Endothelial cell (in vitro differentiated cells): ENCODE results near the gene C2. TPM values are rescaled to one million over a fixed set of nuclear protein-coding genes. Genes with fewer than 3 reads are reported as not detected.
A peak's percentile ranks its signal among the peaks of the same experiment; 100 is the strongest.

ENCODE experiments used
- DNase-seq: peaks from one replicate; pipeline ENCODE4 v3.0.0; 2021; ENCODE audit warnings: low spot score
- H3K27ac Mint-ChIP-seq: one replicate; pipeline ENCODE4 v1.8.0; 2021; ENCODE audit warnings: mixed read lengths, inconsistent platforms; ENCODE audit not compliant: unreplicated experiment
- H3K27me3 Mint-ChIP-seq: one replicate; pipeline ENCODE4 v1.8.0; 2021; ENCODE audit warnings: mild to moderate bottlenecking, moderate library complexity, mixed read lengths, inconsistent platforms; ENCODE audit not compliant: unreplicated experiment
- H3K36me3 Mint-ChIP-seq: one replicate; pipeline ENCODE4 v1.8.0; 2021; ENCODE audit warnings: mild to moderate bottlenecking, low read depth, mixed read lengths, inconsistent platforms; ENCODE audit not compliant: unreplicated experiment
- H3K4me1 Mint-ChIP-seq: one replicate; pipeline ENCODE4 v1.8.0; 2021; ENCODE audit warnings: mild to moderate bottlenecking, mixed read lengths, inconsistent platforms; ENCODE audit not compliant: unreplicated experiment
- H3K4me3 Mint-ChIP-seq: one replicate; pipeline ENCODE4 v1.8.0; 2021; ENCODE audit warnings: mild to moderate bottlenecking, mixed read lengths, inconsistent platforms; ENCODE audit not compliant: unreplicated experiment
- H3K9me3 Mint-ChIP-seq: one replicate; pipeline ENCODE4 v1.8.0; 2021; ENCODE audit warnings: mixed read lengths, inconsistent platforms; ENCODE audit not compliant: unreplicated experiment
- total RNA-seq: library from RNA; stranded (reverse); fragmentation: NEBNext Ultra II Directional; extraction: Animal tissue kit (Norgen Biotek cat#: 25700); gene quantifications from one replicate; pipeline ENCODE4 v1.2.1, GENCODE V29; 2021; ENCODE audit not compliant: unreplicated experiment
- TF ChIP-seq, protein P1 (sequence below): fragments of 200-600 bp; sonication (generic); IDR thresholded peaks from one replicate; pipeline ENCODE4 v1.5.0; 2021; ENCODE audit warnings: antibody characterized with exemption; ENCODE audit not compliant: unreplicated experiment

Gene C2
- total RNA-seq, 1 donor from 2014 or later: 0.82 TPM

DNA sequence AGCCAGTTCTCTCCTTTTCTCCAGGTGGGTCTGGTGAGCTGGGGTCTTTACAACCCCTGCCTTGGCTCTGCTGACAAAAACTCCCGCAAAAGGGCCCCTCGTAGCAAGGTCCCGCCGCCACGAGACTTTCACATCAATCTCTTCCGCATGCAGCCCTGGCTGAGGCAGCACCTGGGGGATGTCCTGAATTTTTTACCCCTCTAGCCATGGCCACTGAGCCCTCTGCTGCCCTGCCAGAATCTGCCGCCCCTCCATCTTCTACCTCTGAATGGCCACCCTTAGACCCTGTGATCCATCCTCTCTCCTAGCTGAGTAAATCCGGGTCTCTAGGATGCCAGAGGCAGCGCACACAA, 17.6 kb downstream of the C2 start:
- no peak for DNase-seq
- Mint-ChIP-seq H3K9me3 (no peaks in the 10 kb centered on the region), H3K36me3 (peaks cover 3% of the 10 kb centered on the region), H3K4me3 (no peak overlapping the region), H3K27ac (no peak overlapping the region), H3K4me1 (peaks cover 5% of the 10 kb centered on the region), H3K27me3 (peaks cover 18% of the 10 kb centered on the region)
- TF ChIP-seq, protein P1, sequence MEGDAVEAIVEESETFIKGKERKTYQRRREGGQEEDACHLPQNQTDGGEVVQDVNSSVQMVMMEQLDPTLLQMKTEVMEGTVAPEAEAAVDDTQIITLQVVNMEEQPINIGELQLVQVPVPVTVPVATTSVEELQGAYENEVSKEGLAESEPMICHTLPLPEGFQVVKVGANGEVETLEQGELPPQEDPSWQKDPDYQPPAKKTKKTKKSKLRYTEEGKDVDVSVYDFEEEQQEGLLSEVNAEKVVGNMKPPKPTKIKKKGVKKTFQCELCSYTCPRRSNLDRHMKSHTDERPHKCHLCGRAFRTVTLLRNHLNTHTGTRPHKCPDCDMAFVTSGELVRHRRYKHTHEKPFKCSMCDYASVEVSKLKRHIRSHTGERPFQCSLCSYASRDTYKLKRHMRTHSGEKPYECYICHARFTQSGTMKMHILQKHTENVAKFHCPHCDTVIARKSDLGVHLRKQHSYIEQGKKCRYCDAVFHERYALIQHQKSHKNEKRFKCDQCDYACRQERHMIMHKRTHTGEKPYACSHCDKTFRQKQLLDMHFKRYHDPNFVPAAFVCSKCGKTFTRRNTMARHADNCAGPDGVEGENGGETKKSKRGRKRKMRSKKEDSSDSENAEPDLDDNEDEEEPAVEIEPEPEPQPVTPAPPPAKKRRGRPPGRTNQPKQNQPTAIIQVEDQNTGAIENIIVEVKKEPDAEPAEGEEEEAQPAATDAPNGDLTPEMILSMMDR: no peak

DNA sequence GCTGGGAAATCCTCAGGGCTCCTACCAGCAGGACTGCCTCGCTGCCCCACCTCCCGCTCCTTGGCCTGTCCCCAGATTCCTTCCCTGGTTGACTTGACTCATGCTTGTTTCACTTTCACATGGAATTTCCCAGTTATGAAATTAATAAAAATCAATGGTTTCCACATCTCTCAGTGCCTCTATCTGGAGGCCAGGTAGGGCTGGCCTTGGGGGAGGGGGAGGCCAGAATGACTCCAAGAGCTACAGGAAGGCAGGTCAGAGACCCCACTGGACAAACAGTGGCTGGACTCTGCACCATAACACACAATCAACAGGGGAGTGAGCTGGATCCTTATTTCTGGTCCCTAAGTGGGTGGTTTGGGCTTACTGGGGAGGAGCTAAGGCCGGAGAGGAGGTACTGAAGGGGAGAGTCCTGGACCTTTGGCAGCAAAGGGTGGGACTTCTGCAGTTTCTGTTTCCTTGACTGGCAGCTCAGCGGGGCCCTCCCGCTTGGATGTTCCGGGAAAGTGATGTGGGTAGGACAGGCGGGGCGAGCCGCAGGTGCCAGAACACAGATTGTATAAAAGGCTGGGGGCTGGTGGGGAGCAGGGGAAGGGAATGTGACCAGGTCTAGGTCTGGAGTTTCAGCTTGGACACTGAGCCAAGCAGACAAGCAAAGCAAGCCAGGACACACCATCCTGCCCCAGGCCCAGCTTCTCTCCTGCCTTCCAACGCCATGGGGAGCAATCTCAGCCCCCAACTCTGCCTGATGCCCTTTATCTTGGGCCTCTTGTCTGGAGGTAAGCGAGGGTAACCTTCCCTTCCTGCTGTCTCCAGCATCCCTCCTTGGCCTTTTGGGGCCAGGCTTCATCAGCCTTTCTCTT, 18.2 kb downstream of the C2 start, which contains the start of gene CFB:
CFB (plus strand) TSS at position 589 of the 863 bp plus-strand sequence; CDS start at position 716, 127 bp downstream.
- Mint-ChIP-seq H3K27me3 (peaks cover 18% of the 10 kb centered on the region), H3K36me3 (peaks cover 5% of the 10 kb centered on the region), H3K4me1 (peaks cover 2% of the 10 kb centered on the region), H3K4me3 (no peak within 1 kb of the TSS), H3K27ac (no peak within 1 kb of the TSS), H3K9me3 (no peaks in the 10 kb centered on the region)
- TF ChIP-seq, protein P1: no peak
- no peak for DNase-seq

- no peak for DNase-seq
- TF ChIP-seq, protein P1: no peak
- H3K27me3 Mint-ChIP-seq: peaks cover 20% of the 10 kb centered on the region
Observed at GRCh38 chr6:31946370-31946885, 18.9 kb downstream of the C2 start.

DNA sequence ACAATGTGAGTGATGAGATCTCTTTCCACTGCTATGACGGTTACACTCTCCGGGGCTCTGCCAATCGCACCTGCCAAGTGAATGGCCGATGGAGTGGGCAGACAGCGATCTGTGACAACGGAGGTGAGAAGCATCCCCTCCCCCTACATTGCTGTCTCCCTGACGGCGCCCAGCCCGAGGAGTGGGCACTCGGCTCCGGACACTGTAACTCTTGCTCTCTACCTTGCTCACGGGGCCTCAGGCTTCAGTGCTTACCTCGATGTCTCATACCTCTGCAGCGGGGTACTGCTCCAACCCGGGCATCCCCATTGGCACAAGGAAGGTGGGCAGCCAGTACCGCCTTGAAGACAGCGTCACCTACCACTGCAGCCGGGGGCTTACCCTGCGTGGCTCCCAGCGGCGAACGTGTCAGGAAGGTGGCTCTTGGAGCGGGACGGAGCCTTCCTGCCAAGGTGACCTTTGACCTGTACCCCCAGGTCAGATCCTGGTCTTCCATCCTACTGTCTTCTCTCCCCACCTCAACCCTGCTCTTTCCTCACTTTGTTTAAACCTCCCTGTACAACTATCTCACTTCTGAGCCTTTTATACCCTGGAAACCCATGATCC, 19.7 kb downstream of the C2 start:
- TF ChIP-seq, protein P1: no peak
- H3K9me3 Mint-ChIP-seq: no peaks in the 10 kb centered on the region
- H3K4me1 Mint-ChIP-seq: peaks cover 2% of the 10 kb centered on the region
- H3K36me3 Mint-ChIP-seq: peaks cover 9% of the 10 kb centered on the region
- H3K27ac Mint-ChIP-seq: peak overlapping the region; percentile 2
- peak overlapping the region; percentile 26 for H3K4me3 Mint-ChIP-seq
- H3K27me3 Mint-ChIP-seq: peaks cover 20% of the 10 kb centered on the region
- DNase-seq: no peak

More at GRCh38 chr6:31946370-31946885, 18.9 kb downstream of the C2 start:
- H3K36me3 Mint-ChIP-seq: peaks cover 9% of the 10 kb centered on the region
- no peak overlapping the region for H3K27ac Mint-ChIP-seq
- peaks cover 2% of the 10 kb centered on the region for H3K4me1 Mint-ChIP-seq
- no peaks in the 10 kb centered on the region for H3K9me3 Mint-ChIP-seq
- H3K4me3 Mint-ChIP-seq: no peak overlapping the region
